Measurements from ENCODE around the gene RAB7A.

DNA sequence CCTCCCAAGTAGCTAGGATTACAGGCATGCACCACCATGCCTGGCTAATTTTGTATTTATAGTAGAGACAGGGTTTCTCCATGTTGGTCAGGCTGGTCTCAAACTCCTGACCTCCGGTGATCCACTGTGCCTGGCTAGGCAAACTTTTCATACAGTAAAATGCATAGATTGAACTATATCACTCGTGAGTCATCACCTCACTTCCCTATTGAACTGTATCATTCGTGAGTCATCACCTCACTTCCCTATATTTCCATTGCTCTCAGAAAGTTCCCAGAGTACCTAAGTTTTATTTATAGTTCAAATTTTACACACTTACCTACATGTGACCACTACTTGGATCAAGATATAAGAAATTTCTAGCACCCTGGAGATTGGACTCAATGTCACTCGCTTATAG is 79.8 kb downstream of the RAB7A start:
- TF ChIP-seq, protein P1, sequence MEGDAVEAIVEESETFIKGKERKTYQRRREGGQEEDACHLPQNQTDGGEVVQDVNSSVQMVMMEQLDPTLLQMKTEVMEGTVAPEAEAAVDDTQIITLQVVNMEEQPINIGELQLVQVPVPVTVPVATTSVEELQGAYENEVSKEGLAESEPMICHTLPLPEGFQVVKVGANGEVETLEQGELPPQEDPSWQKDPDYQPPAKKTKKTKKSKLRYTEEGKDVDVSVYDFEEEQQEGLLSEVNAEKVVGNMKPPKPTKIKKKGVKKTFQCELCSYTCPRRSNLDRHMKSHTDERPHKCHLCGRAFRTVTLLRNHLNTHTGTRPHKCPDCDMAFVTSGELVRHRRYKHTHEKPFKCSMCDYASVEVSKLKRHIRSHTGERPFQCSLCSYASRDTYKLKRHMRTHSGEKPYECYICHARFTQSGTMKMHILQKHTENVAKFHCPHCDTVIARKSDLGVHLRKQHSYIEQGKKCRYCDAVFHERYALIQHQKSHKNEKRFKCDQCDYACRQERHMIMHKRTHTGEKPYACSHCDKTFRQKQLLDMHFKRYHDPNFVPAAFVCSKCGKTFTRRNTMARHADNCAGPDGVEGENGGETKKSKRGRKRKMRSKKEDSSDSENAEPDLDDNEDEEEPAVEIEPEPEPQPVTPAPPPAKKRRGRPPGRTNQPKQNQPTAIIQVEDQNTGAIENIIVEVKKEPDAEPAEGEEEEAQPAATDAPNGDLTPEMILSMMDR (IDR thresholded peaks at IDR 0.05) = no peak
- no peak for TF ChIP-seq POLR2A (IDR thresholded peaks at IDR 0.05)
- no peak for TF ChIP-seq EP300 (IDR thresholded peaks at IDR 0.05)
- no peak for TF ChIP-seq POLR2AphosphoS5 (IDR thresholded peaks at IDR 0.05)
